ENCODE data around the gene STK32C.
A peak's percentile ranks its signal among the peaks of the same experiment; 100 is the strongest.
"Not testable (repeated sequence)": the region's sequence is repeated elsewhere in the genome, so short reads cannot be mapped to it uniquely, and the experiment has no call there.

STK32C gene

GRCh38 chr10:132341017-132341416 is 33.3 kb upstream of the STK32C start:
- Histone ChIP-seq H3K27ac (no peak overlapping the region), H3K36me3 (peaks cover 38% of the 10 kb centered on the region), H3K4me1 (peaks cover 43% of the 10 kb centered on the region), H4K20me1 (no peaks in the 10 kb centered on the region), H3K9me3 (peaks cover 10% of the 10 kb centered on the region), H3K27me3 (no peaks in the 10 kb centered on the region), H3K9ac (no peak overlapping the region), H3K4me2 (peak overlapping the region; percentile 62), H3K4me3 (no peak overlapping the region)
- TF ChIP-seq Cebpa-rat (IDR thresholded peaks at IDR 0.05): no peak

GRCh38 chr10:132339276-132339675 is 31.5 kb upstream of the STK32C start:
- Histone ChIP-seq H3K4me1 (peaks cover 41% of the 10 kb centered on the region), H3K9me3 (peaks cover 10% of the 10 kb centered on the region), H4K20me1 (no peaks in the 10 kb centered on the region), H3K27ac (no peak overlapping the region), H3K36me3 (peaks cover 30% of the 10 kb centered on the region), H3K4me3 (no peak overlapping the region), H3K4me2 (no peak overlapping the region), H3K27me3 (no peaks in the 10 kb centered on the region), H3K9ac (no peak overlapping the region)
- TF ChIP-seq Cebpa-rat (IDR thresholded peaks at IDR 0.05): no peak

GRCh38 chr10:132338876-132339275 is 31.1 kb upstream of the STK32C start:
- Histone ChIP-seq H3K9ac (no peak overlapping the region), H4K20me1 (no peaks in the 10 kb centered on the region), H3K27me3 (no peaks in the 10 kb centered on the region), H3K27ac (no peak overlapping the region), H3K4me3 (no peak overlapping the region), H3K4me2 (no peak overlapping the region), H3K4me1 (peaks cover 41% of the 10 kb centered on the region), H3K9me3 (peaks cover 10% of the 10 kb centered on the region), H3K36me3 (peaks cover 30% of the 10 kb centered on the region)
- TF ChIP-seq Cebpa-rat (IDR thresholded peaks at IDR 0.05): no peak

- not testable (repeated sequence) for H3K27ac ChIP-seq, H3K27me3 ChIP-seq, H4K20me1 ChIP-seq, H3K9me3 ChIP-seq, H3K4me3 ChIP-seq, H3K4me2 ChIP-seq, H3K9ac ChIP-seq
- peaks cover 24% of the 10 kb centered on the region for H3K36me3 ChIP-seq
- H3K4me1 ChIP-seq: peaks cover 48% of the 10 kb centered on the region
Measured at GRCh38 chr10:132337854-132338253, 30.1 kb upstream of the STK32C start.

DNA sequence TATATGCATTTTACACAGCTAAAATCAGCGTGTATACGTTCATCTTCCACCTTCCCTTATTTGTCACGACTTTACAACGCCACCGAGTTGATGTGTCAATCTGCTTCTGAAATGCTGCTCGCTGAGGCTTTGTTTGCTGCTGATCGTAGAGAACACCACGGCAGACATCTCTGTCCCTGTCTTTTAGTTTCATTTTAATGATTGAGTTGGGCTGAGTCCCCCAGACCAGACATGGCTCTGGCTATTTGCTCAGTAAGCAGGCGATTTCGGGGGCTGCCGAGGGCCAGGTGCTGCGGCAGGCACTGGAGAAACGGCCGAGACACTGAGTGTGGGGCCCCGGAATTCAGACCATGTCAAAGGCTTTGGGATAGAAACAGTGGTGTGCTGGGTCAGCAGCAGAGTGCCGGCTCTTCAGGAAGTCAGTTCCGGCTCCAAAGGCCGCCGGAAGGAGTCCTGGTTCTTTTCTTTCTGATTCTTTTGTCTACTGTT is 29.2 kb upstream of the STK32C start:
- peaks cover 51% of the 10 kb centered on the region for H3K4me1 ChIP-seq
- H3K9me3 ChIP-seq: no peaks in the 10 kb centered on the region
- peak overlapping the region; percentile 79 for H3K4me2 ChIP-seq
- H4K20me1 ChIP-seq: no peaks in the 10 kb centered on the region
- H3K27ac ChIP-seq: peak overlapping the region; percentile 37; the same call in 1 of the 2 replicates
- no peak for TF ChIP-seq Cebpa-rat (IDR thresholded peaks at IDR 0.05)
- no peaks in the 10 kb centered on the region for H3K27me3 ChIP-seq
- peak overlapping the region; percentile 25; the same call in 1 of the 2 replicates for H3K4me3 ChIP-seq
- peak overlapping the region; percentile 63 for H3K9ac ChIP-seq
- H3K36me3 ChIP-seq: peaks cover 20% of the 10 kb centered on the region

GRCh38 chr10:132336064-132336746 is 28.5 kb upstream of the STK32C start:
- Histone ChIP-seq H3K36me3 (peaks cover 20% of the 10 kb centered on the region), H4K20me1 (no peaks in the 10 kb centered on the region), H3K27ac (no peak overlapping the region), H3K4me3 (no peak overlapping the region), H3K9ac (0 out of 2 replicates have a peak overlapping the region, but pooled peaks have one; percentile 63), H3K27me3 (no peaks in the 10 kb centered on the region), H3K4me1 (peaks cover 43% of the 10 kb centered on the region), H3K9me3 (no peaks in the 10 kb centered on the region), H3K4me2 (peak overlapping the region; percentile 79)
- TF ChIP-seq Cebpa-rat (IDR thresholded peaks at IDR 0.05): no peak

GRCh38 chr10:132335189-132336063 is 27.7 kb upstream of the STK32C start:
- Histone ChIP-seq H3K27ac (no peak overlapping the region), H3K36me3 (peaks cover 20% of the 10 kb centered on the region), H3K27me3 (no peaks in the 10 kb centered on the region), H3K4me2 (0 out of 2 replicates have a peak overlapping the region, but pooled peaks have one; percentile 79), H3K4me3 (no peak overlapping the region), H3K9me3 (no peaks in the 10 kb centered on the region), H4K20me1 (peaks cover 2% of the 10 kb centered on the region), H3K9ac (no peak overlapping the region), H3K4me1 (peaks cover 42% of the 10 kb centered on the region)
- no peak for TF ChIP-seq Cebpa-rat (IDR thresholded peaks at IDR 0.05)

DNA sequence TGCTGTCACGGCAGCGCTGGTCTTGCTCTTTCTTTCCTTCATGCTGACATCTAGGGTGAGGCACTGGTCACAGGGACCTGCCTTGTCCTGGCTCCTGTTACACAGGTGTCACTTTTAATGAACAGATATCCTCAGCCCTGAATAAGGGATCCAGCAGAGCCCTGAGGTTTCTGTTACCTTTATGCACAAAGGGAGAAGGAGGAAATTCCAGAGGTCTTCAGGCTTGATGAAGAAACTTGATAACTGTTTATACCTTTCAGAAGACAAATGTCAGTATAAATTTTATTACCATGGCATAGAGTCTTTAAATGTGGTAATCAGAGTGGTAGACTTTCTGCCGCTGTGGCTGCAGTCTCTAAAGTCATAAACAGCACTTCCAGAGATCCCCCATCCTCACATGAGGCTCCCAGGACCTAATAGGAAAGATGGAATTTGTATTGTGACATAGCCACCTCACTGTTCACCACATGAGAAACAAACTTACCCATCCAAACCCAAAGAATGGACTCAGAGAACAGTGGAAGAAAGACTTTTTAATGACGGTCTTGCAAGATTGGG is 27.0 kb upstream of the STK32C start:
- TF ChIP-seq Cebpa-rat (IDR thresholded peaks at IDR 0.05): no peak
- no peak overlapping the region for H3K9ac ChIP-seq

DNA sequence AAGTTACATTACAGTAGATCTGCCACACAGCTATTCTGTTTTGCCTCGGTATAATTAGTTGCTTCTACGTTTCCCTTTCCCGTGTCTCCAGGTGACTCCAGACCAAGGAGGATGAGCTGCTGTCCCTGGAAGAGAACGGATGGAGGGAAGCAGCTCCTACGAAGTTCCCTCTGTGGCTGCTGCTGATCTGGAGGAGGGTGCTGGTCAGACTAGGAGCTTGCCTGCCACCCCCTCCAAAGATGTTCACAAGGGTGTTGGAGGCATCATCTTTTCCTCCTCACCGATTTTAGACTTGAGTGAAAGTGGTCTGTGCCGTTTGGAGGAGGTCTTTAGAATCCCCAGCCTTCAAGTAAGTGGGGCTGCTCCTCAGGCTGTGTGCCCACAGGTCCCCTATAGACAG is 25.6 kb upstream of the STK32C start:
- Histone ChIP-seq H3K9ac (no peak overlapping the region), H3K27me3 (no peaks in the 10 kb centered on the region), H3K9me3 (no peaks in the 10 kb centered on the region), H4K20me1 (peaks cover 23% of the 10 kb centered on the region), H3K36me3 (peaks cover 15% of the 10 kb centered on the region), H3K4me1 (peaks cover 60% of the 10 kb centered on the region), H3K4me2 (peak overlapping the region; percentile 93), H3K4me3 (no peak overlapping the region), H3K27ac (no peak overlapping the region)
- no peak for TF ChIP-seq Cebpa-rat (IDR thresholded peaks at IDR 0.05)

More for the DNA sequence above, 27.0 kb upstream of the STK32C start:
- H3K4me3 ChIP-seq: no peak overlapping the region
- no peaks in the 10 kb centered on the region for H3K9me3 ChIP-seq
- H3K4me2 ChIP-seq: no peak overlapping the region
- H3K36me3 ChIP-seq: peaks cover 20% of the 10 kb centered on the region
- peaks cover 10% of the 10 kb centered on the region for H4K20me1 ChIP-seq
- no peaks in the 10 kb centered on the region for H3K27me3 ChIP-seq
- peaks cover 46% of the 10 kb centered on the region for H3K4me1 ChIP-seq
- no peak overlapping the region for H3K27ac ChIP-seq

DNA sequence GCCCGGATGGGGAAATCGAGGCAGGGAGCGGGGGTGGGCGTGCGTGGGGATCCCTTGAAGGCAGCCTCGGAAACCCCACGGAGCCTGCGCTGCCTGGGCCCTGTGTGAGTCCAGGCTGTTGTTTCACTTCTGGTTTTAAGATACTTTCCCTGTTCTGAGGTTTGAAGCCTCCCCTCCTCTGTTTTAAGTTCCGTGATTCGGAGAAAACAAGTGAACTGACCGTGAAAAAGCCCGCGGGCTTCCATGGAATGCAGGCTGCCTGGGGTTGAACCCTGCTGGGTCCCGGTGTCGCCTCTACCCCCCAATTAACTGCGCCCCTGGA is 24.6 kb upstream of the STK32C start:
- peak overlapping the region; percentile 91 for H3K4me3 ChIP-seq
- H3K27ac ChIP-seq: peak overlapping the region; percentile 69
- peak overlapping the region; percentile 77 for H3K9ac ChIP-seq
- no peaks in the 10 kb centered on the region for H3K27me3 ChIP-seq
- H4K20me1 ChIP-seq: peaks cover 33% of the 10 kb centered on the region
- H3K4me1 ChIP-seq: peaks cover 62% of the 10 kb centered on the region
- peaks cover 18% of the 10 kb centered on the region for H3K36me3 ChIP-seq
- 0 out of 2 replicates have a peak, but pooled peaks cover 2% of the 10 kb centered on the region for H3K9me3 ChIP-seq
- TF ChIP-seq Cebpa-rat (IDR thresholded peaks at IDR 0.05): no peak
- peak overlapping the region; percentile 93 for H3K4me2 ChIP-seq
